K562 (cell line): ENCODE data around the gene MIEF1. TPM values are rescaled to one million over a fixed set of nuclear protein-coding genes. Genes with fewer than 3 reads are reported as not detected.
A peak's percentile ranks its signal among the peaks of the same experiment; 100 is the strongest.

ENCODE experiments used
- ARHGAP35 ChIP-seq: fragments of 450-650 bp; IDR thresholded peaks from 2 replicates; pipeline ENCODE4 v1.6.1; 2018; ENCODE audit not compliant: partially characterized antibody
- ATF1 ChIP-seq, 2 experiments: fragments of 450-650 bp in 1 of 2; IDR thresholded peaks; 2 replicates each; pipeline ENCODE4 v1.6.1; 2016; ENCODE audit warnings: missing compliant biosample characterization in 1 of 2, missing genetic modification characterization in 1 of 2
- CBFA2T3 ChIP-seq: fragments of 450-650 bp; IDR thresholded peaks from 2 replicates; pipeline ENCODE4 v1.6.1; 2017
- CC2D1A ChIP-seq: fragments of 450-650 bp; IDR thresholded peaks from 2 replicates; pipeline ENCODE4 v1.6.1; 2017; ENCODE audit warnings: mild to moderate bottlenecking
- CEBPB ChIP-seq: fragments of 450-650 bp; IDR thresholded peaks from 2 replicates; pipeline ENCODE4 v1.6.1; 2016; ENCODE audit warnings: missing genetic modification characterization, missing compliant biosample characterization
- DDX20 ChIP-seq: fragments of 450-650 bp; IDR thresholded peaks from 2 replicates; pipeline ENCODE4 v1.6.1; 2016; ENCODE audit warnings: missing genetic modification characterization, low read depth, mild to moderate bottlenecking, missing compliant biosample characterization, moderate library complexity
- GATAD2B ChIP-seq: fragments of 450-650 bp; IDR thresholded peaks from 2 replicates; pipeline ENCODE4 v1.6.1; 2017; ENCODE audit warnings: mild to moderate bottlenecking, borderline replicate concordance
- HDAC2 ChIP-seq: fragments of 450-650 bp; IDR thresholded peaks from 2 replicates; pipeline ENCODE4 v1.6.1; 2016; ENCODE audit warnings: mild to moderate bottlenecking
- HINFP ChIP-seq: fragments of 450-650 bp; conservative IDR thresholded peaks from 2 replicates; pipeline ENCODE4 v1.6.1; 2016; ENCODE audit warnings: missing genetic modification characterization, low read depth, mild to moderate bottlenecking, control low read depth, missing compliant biosample characterization
- JUN ChIP-seq, 2 experiments: sonication (generic) in 1 of 2; formaldehyde crosslinking in 1 of 2; IDR thresholded peaks; 2 replicates each; pipeline versions ENCODE4 v1.6.1 to v1.8.0; 2012 to 2022; ENCODE audit warnings: borderline replicate concordance in 2 of 2, mild to moderate bottlenecking in 2 of 2, improper control_type of control experiment in 1 of 2, low read depth in 1 of 2, low read length in 1 of 2, missing genetic modification reagents in 1 of 2
- KLF1 ChIP-seq: fragments of 450-650 bp; IDR thresholded peaks from 2 replicates; pipeline ENCODE4 v1.6.1; 2016; ENCODE audit warnings: missing genetic modification characterization, missing compliant biosample characterization
- MAZ ChIP-seq, 2 experiments: fragments of 450-650 bp in 1 of 2; sonication (generic) in 1 of 2; formaldehyde crosslinking; IDR thresholded peaks in 1 of 2; conservative IDR thresholded peaks in 1 of 2; 2 replicates each; pipeline versions ENCODE4 v1.4.0 to v1.5.0; 2020; ENCODE audit warnings: mild to moderate bottlenecking in 1 of 2, missing genetic modification reagents in 1 of 2
- MTA3 ChIP-seq: fragments of 450-650 bp; formaldehyde crosslinking; IDR thresholded peaks from 2 replicates; pipeline ENCODE4 v1.6.1; 2017; ENCODE audit warnings: mild to moderate bottlenecking, borderline replicate concordance
- NCOA1 ChIP-seq: fragments of 450-650 bp; IDR thresholded peaks from 2 replicates; pipeline ENCODE4 v1.6.1; 2016; ENCODE audit warnings: low read depth
- NCOR1 ChIP-seq: fragments of 450-650 bp; IDR thresholded peaks from 2 replicates; pipeline ENCODE4 v1.6.1; 2016; ENCODE audit warnings: mild to moderate bottlenecking, moderate library complexity
- PHB2 ChIP-seq: fragments of 450-650 bp; IDR thresholded peaks from 2 replicates; pipeline ENCODE4 v1.6.1; 2017; ENCODE audit warnings: low read depth
- SMARCC2 ChIP-seq: fragments of 450-650 bp; IDR thresholded peaks from 2 replicates; pipeline ENCODE4 v1.6.1; 2017; ENCODE audit warnings: antibody characterized with exemption, moderate library complexity, mild to moderate bottlenecking, low read depth
- SNAPC5 ChIP-seq: fragments of 250-450 bp; sonication (Bioruptor Pico); IDR thresholded peaks from 2 replicates; pipeline ENCODE4 v1.8.0; 2021; ENCODE audit warnings: moderate library complexity, mild to moderate bottlenecking, inconsistent platforms
- SRF ChIP-seq, 2 experiments: fragments of 250-450, 450-650 bp in 1 of 2; sonication (Bioruptor Pico) in 1 of 2; sonication (generic) in 1 of 2; formaldehyde crosslinking; IDR thresholded peaks; 2 replicates each; pipeline versions ENCODE4 v1.5.0 to v1.5.1; 2020 to 2022; ENCODE audit warnings: mild to moderate bottlenecking in 1 of 2, missing genetic modification reagents in 1 of 2
- ZBTB17 ChIP-seq: fragments of 450-650 bp; formaldehyde crosslinking; IDR thresholded peaks from 2 replicates; pipeline ENCODE4 v1.4.0; 2020; ENCODE audit warnings: mild to moderate bottlenecking
- ZKSCAN3 ChIP-seq: fragments of 250-450 bp; sonication (Bioruptor Pico); IDR thresholded peaks from 2 replicates; pipeline ENCODE4 v1.4.0; 2020
- ZNF512 ChIP-seq: IDR thresholded peaks from 2 replicates; pipeline ENCODE4 v1.6.1; 2016; ENCODE audit warnings: missing genetic modification characterization, missing compliant biosample characterization
- ZNF639 ChIP-seq, 2 experiments: fragments of 200-800 bp in 1 of 2; sonication (Bioruptor generic) in 1 of 2; sonication (generic) in 1 of 2; formaldehyde crosslinking in 1 of 2; IDR thresholded peaks in 1 of 2; conservative IDR thresholded peaks in 1 of 2; 2 replicates each; pipeline versions ENCODE4 v1.5.0 to v1.6.1; 2016 to 2020; ENCODE audit warnings: missing compliant biosample characterization in 1 of 2, missing genetic modification characterization in 1 of 2, missing genetic modification reagents in 1 of 2
- ZNF644 ChIP-seq: fragments of 200-800 bp; sonication (Bioruptor generic); IDR thresholded peaks from 2 replicates; pipeline ENCODE4 v1.6.1; 2016; ENCODE audit warnings: low read depth, missing genetic modification characterization, missing compliant biosample characterization
- ZNF699 ChIP-seq: fragments of 250-450 bp; sonication (Bioruptor Pico); IDR thresholded peaks from 2 replicates; pipeline ENCODE4 v1.8.0; 2021; ENCODE audit warnings: mild to moderate bottlenecking, moderate library complexity; ENCODE audit not compliant: insufficient replicate concordance
- polyA plus RNA-seq, 8 experiments: library from polyadenylated mRNA; depleted of rRNA in 4 of 8; stranded (reverse) in 5 of 8; unstranded in 3 of 8; fragments of >200 nt; fragmentation: Nextera tagmentation in 2 of 8; fragmentation: Illumina TruSeq in 1 of 8; extraction: Ambion mirVana in 2 of 8; extraction: Trizol in 1 of 8; gene quantifications; 2 replicates each; pipeline versions ENCODE4 v1.2.1 to v1.2.3, GENCODE V29; 2011 to 2014; ENCODE audit warnings: inconsistent platforms in 1 of 8, missing spikeins in 1 of 8
- total RNA-seq, 7 experiments: library from RNA; depleted of rRNA in 6 of 7; stranded (reverse); fragments of >200 nt in 6 of 7; fragmentation: Illumina TruSeq in 2 of 7; extraction: Trizol in 2 of 7; gene quantifications; 2 replicates each; pipeline versions ENCODE4 v1.2.1 to v1.2.3, GENCODE V29; 2011 to 2021; ENCODE audit warnings: low replicate concordance in 1 of 7

MIEF1 gene
- total and polyA plus RNA-seq, 9 of the 15 experiments (the other 6 are each of a cell fraction or from before 2014, with no cell fraction given), result 10.9 to 51.8 (median 25.5) TPM

GRCh38 chr22:39452740-39453040, 49.4 kb upstream of the MIEF1 start (continued):
- TF ChIP-seq MAZ (CRISPR knock-in tag; conservative IDR thresholded peaks at IDR 0.05 in 1 of 2, IDR thresholded peaks at IDR 0.05 in 1 of 2) (peak in 1 of 2 experiments; percentile 20; a peak in 1 of 4 replicates), SNAPC5 (no peak), ZNF512 (tag) (no peak), SRF (CRISPR knock-in tag; IDR thresholded peaks at IDR 0.05) (no peak), ZNF639 (CRISPR knock-in tag; conservative IDR thresholded peaks at IDR 0.05 in 1 of 2, IDR thresholded peaks at IDR 0.05 in 1 of 2) (peak in 1 of 2 experiments; percentile 63; a peak in 1 of 4 replicates), JUN (IDR thresholded peaks at IDR 0.05; ENCODE audit: borderline replicate concordance, low read depth, low read length) (no peak), JUN (CRISPR knock-in tag; IDR thresholded peaks at IDR 0.05; ENCODE audit: borderline replicate concordance) (no peak), DDX20 (tag) (no peak), ATF1 (CRISPR knock-in tag; IDR thresholded peaks at IDR 0.05) (no peak), ATF1 (tag; IDR thresholded peaks at IDR 0.05) (peak; percentile 62), GATAD2B (0 out of 2 replicates have a peak, but pooled peaks have one; percentile 63), NCOR1 (peak; percentile 91), ZKSCAN3 (CRISPR knock-in tag) (peak; percentile 82), ZBTB17 (CRISPR knock-in tag) (0 out of 2 replicates have a peak, but pooled peaks have one; percentile 78), CEBPB (tag) (peak; percentile 64), ZNF644 (0 out of 2 replicates have a peak, but pooled peaks have one; percentile 52), CBFA2T3 (peak; percentile 95), NCOA1 (peak; percentile 35; the same call in 1 of the 2 replicates), ZNF699 (CRISPR knock-in tag) (no peak), KLF1 (tag) (peak; percentile 72; the same call in 1 of the 2 replicates), ARHGAP35 (no peak), CC2D1A (peak; percentile 21; the same call in 1 of the 2 replicates), MTA3 (peak; percentile 79; the same call in 1 of the 2 replicates), PHB2 (peak; percentile 60), HDAC2 (peak; percentile 61; the same call in 1 of the 2 replicates), SMARCC2 (peak; percentile 57; the same call in 1 of the 2 replicates), HINFP (tag) (0 out of 2 replicates have a peak, but pooled peaks have one; percentile 34)
